Gastroesophageal sphincter (tissue), 4 donors: Measurements from ENCODE around the gene POMGNT2. TPM values are rescaled to one million over a fixed set of nuclear protein-coding genes. Genes with fewer than 3 reads are reported as not detected.

ENCODE experiments used
- ATAC-seq: fragments of 150-250 bp; one replicate; pipeline ENCODE4 v1.9.1; 2016; ENCODE audit warnings: mild to moderate bottlenecking, moderate library complexity
- H3K27ac ChIP-seq, 4 donors: fragments of 200-600 bp; sonication (generic) in 3 of 4; 1 replicate in 3 of 4; 2 replicates in 1 of 4; pipeline ENCODE4 v1.5.1; 2016 to 2019
- H3K27me3 ChIP-seq: fragments of 200-600 bp; sonication (generic); one replicate; pipeline ENCODE4 v1.5.1; 2019
- H3K36me3 ChIP-seq, 2 donors: fragments of 200-600 bp; sonication (generic); one replicate each; pipeline ENCODE4 v1.5.1; 2019; ENCODE audit warnings: control low read depth in 1 of 2
- H3K4me1 ChIP-seq, 3 donors: fragments of 200-600 bp; sonication (generic); 1 replicate in 2 of 3; 2 replicates in 1 of 3; pipeline ENCODE4 v1.5.1; 2016 to 2019; ENCODE audit warnings: control low read depth in 2 of 3
- H3K4me3 ChIP-seq, 2 donors: fragments of 200-600 bp; sonication (generic); one replicate each; pipeline ENCODE4 v1.5.1; 2019; ENCODE audit warnings: mild to moderate bottlenecking in 1 of 2, moderate library complexity in 1 of 2
- H3K9me3 ChIP-seq, 3 donors: fragments of 200-600 bp; sonication (generic); one replicate each; pipeline ENCODE4 v1.5.1; 2017 to 2019; ENCODE audit warnings: control low read depth in 2 of 3
- CTCF ChIP-seq, 4 experiments: fragments of 200-600 bp in 2 of 4; fragments of 450-650 bp in 2 of 4; sonication (generic) in 1 of 4; IDR thresholded peaks; one replicate each; pipeline ENCODE4 v1.5.1; 2017 to 2019; ENCODE audit warnings: antibody characterized with exemption in 4 of 4, mild to moderate bottlenecking in 2 of 4, moderate library complexity in 2 of 4
- EP300 ChIP-seq: sonication (generic); formaldehyde crosslinking; IDR thresholded peaks from one replicate; pipeline ENCODE4 v1.6.1; 2017; ENCODE audit warnings: antibody characterized with exemption, mild to moderate bottlenecking
- POLR2A ChIP-seq, 2 donors: fragments of 450-650 bp; IDR thresholded peaks; one replicate each; pipeline ENCODE4 v1.6.1; 2017; ENCODE audit warnings: antibody characterized with exemption in 2 of 2, mild to moderate bottlenecking in 2 of 2, moderate library complexity in 1 of 2
- POLR2AphosphoS5 ChIP-seq: sonication (generic); formaldehyde crosslinking; IDR thresholded peaks from one replicate; pipeline ENCODE4 v1.6.1; 2017; ENCODE audit warnings: antibody characterized with exemption
- WGBS, 2 donors: methylation state at CpG; one replicate each; pipeline ENCODE4 v1.1.5; 2018; ENCODE audit warnings: low coverage in 1 of 2; 5-methylcytosine and 5-hydroxymethylcytosine counted together
- total RNA-seq, 4 donors: library from RNA; depleted of rRNA; stranded (reverse); fragments of >200 nt; gene quantifications; one replicate each; pipeline ENCODE4 v1.1.0, GENCODE V29; 2016

The POMGNT2 gene
- total RNA-seq, 4 donors from 2014 or later: 23.9 to 39.7 (median 34.9) TPM

GRCh38 chr3:43034911-43035310 lies 71.0 kb downstream of the POMGNT2 start:
- ATAC-seq: no peak
- Histone ChIP-seq H3K27ac (no peak overlapping the region), H3K27me3 (no peaks in the 10 kb centered on the region), H3K9me3 (no peaks in the 10 kb centered on the region), H3K36me3 (peaks cover 0 to 12% of the 10 kb centered on the region in 2 donors), H3K4me1 (peaks cover 0 to 19% (median 3%) of the 10 kb centered on the region in 3 donors), H3K4me3 (no peak overlapping the region)
- WGBS, 2 donors: 96% methylated on average over 3 of the region's 4 CpGs; no CpG with 5 or more reads in 1 of the 2 donors
- TF ChIP-seq CTCF (IDR thresholded peaks at IDR 0.05): no peak
- TF ChIP-seq EP300: no peak
- TF ChIP-seq POLR2AphosphoS5: no peak
- no peak for TF ChIP-seq POLR2A (IDR thresholded peaks at IDR 0.05)

DNA sequence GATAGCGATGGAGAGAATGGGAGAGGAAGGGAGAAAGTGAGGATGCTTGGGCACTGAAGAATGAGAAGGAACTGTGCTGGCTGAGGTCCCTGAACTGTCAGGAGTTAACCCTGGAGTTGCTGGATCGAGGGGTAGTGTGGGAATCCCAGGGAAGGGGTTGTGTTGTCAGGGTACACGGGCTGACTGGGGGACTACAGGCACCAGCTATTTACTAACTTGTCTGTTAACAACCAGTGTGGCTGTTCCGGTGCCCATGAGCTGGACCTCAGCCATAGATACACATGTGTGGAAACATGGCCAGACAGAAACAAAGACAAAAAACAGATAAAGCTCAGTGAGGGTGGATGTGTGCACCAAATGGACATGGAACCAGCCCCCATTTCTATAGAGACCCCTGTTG lies 71.7 kb downstream of the POMGNT2 start:
- no peak overlapping the region for H3K4me3 ChIP-seq
- ATAC-seq: no peak
- TF ChIP-seq POLR2A (IDR thresholded peaks at IDR 0.05) (no peak), POLR2AphosphoS5 (no peak)
- WGBS, 2 donors: 91 to 100% methylated on average over 1 to 4 of the region's 4 CpGs
- H3K27ac ChIP-seq: no peak overlapping the region
- H3K27me3 ChIP-seq: no peaks in the 10 kb centered on the region
- H3K4me1 ChIP-seq: peaks cover 0 to 19% (median 3%) of the 10 kb centered on the region in 3 donors
- H3K36me3 ChIP-seq: peaks cover 0 to 12% of the 10 kb centered on the region in 2 donors
- H3K9me3 ChIP-seq: no peaks in the 10 kb centered on the region

GRCh38 chr3:43032646-43033628 lies 72.9 kb downstream of the POMGNT2 start:
- no peak for ATAC-seq
- H3K9me3 ChIP-seq: no peaks in the 10 kb centered on the region
- 96% methylated on average over 7 of the region's 23 CpGs; no CpG with 5 or more reads in 1 of the 2 donors for WGBS, 2 donors
- no peaks in the 10 kb centered on the region for H3K27me3 ChIP-seq
- TF ChIP-seq EP300 (no peak), POLR2AphosphoS5 (no peak), CTCF (IDR thresholded peaks at IDR 0.05) (no peak), POLR2A (IDR thresholded peaks at IDR 0.05) (no peak)
- no peak overlapping the region for H3K4me3 ChIP-seq
- H3K4me1 ChIP-seq: peaks cover 0 to 19% (median 3%) of the 10 kb centered on the region in 3 donors
- H3K27ac ChIP-seq: no peak overlapping the region
- peaks cover 0 to 12% of the 10 kb centered on the region in 2 donors for H3K36me3 ChIP-seq

- WGBS, 2 donors: 85 to 90% methylated on average over 3 to 4 of the region's 16 CpGs
- peaks cover 0 to 22% (median 3%) of the 10 kb centered on the region in 3 donors for H3K4me1 ChIP-seq
- no peak overlapping the region for H3K27ac ChIP-seq
- no peaks in the 10 kb centered on the region for H3K9me3 ChIP-seq
- H3K27me3 ChIP-seq: no peaks in the 10 kb centered on the region
- no peak overlapping the region for H3K4me3 ChIP-seq
- ATAC-seq: peak; percentile 48
- H3K36me3 ChIP-seq: peaks cover 0 to 12% of the 10 kb centered on the region in 2 donors
- TF ChIP-seq CTCF (IDR thresholded peaks at IDR 0.05) (no peak), POLR2AphosphoS5 (no peak), EP300 (no peak), POLR2A (IDR thresholded peaks at IDR 0.05) (no peak)
Measured at GRCh38 chr3:43031889-43032545, 73.9 kb downstream of the POMGNT2 start.

GRCh38 chr3:43031485-43031884 lies 74.4 kb downstream of the POMGNT2 start:
- no peak for TF ChIP-seq POLR2AphosphoS5
- TF ChIP-seq EP300: no peak
- no peak for TF ChIP-seq CTCF (IDR thresholded peaks at IDR 0.05)
- no peak for TF ChIP-seq POLR2A (IDR thresholded peaks at IDR 0.05)
- H3K9me3 ChIP-seq: no peaks in the 10 kb centered on the region
- H3K36me3 ChIP-seq: peaks cover 0 to 12% of the 10 kb centered on the region in 2 donors
- H3K27ac ChIP-seq: no peak overlapping the region
- 83 to 100% methylated on average over 2 to 3 of the region's 4 CpGs for WGBS, 2 donors
- no peak overlapping the region for H3K4me3 ChIP-seq
- ATAC-seq: peak; percentile 85
- no peaks in the 10 kb centered on the region for H3K27me3 ChIP-seq
- H3K4me1 ChIP-seq: peaks cover 0 to 28% (median 4%) of the 10 kb centered on the region in 3 donors
